CD4-positive, alpha-beta T cell treated with Interferon alpha-2 for 1 hour (primary cell): ENCODE measurements around the gene ABCB4.
"Not testable (repeated sequence)": the region's sequence is repeated elsewhere in the genome, so short reads cannot be mapped to it uniquely, and the experiment has no call there.

Experiments used
- DNase-seq, 2 donors: peaks; one replicate each; pipeline ENCODE4 v3.0.0-alpha.2; 2020 to 2022

ABCB4 gene

DNA sequence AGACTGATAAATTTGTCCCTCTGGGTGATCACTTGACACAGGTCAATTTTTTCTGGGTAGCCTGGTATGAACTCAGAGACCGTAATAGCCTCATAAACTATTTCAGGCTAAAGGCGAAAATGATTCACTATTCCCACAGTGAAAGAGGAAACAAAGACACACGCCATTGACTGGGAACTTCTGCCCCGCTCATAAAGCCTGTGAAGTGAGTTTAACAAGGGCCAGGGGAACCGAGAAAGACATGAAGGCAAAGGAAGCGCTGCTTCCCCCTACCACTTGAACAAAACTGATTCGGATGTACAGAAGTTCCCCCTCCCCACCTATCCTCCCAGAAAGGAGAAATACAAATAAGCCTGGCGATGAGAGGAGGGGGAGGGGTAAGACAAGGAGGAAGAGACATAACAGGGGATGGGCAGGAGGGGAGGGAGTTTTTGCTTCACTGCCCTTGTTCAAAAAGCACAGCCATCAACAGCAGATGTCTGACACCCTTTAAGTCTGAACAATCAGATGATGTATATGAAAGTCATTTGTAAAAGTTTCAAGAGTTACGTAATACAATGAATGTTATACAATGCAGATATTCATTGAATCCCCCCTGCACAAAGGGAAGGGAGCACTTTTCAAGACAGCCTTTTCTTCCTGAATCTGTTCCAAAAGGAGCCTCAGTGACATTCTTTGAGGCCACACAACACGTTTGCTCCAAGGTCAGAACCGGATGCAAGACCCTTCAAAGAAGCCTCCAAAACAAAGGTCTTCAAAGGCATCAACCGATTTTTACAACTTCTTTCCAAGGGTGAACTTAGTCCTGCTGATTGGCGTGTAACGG, 734 bp downstream of the ABCB4 start:
- peak; percentile 16 to 51 for DNase-seq

DNA sequence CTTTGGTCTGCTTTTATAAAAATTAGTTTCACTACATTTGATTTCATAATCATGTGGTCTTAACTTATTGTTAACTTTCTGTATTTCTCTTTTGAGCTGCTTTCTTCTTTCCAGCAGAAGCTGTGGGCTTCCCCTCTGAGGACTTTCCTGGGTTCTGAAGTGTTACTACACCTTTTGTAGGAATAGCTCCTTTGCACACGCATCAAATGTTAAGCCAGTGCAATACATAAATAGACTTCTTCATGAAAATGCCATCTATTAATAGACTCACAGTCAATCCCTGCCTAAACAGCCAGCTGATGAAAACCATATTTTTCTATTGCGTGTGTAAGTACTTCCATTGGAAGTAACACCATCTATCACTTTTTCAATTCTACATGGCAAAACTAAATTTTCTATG, 1.5 kb downstream of the ABCB4 start:
- no peak for DNase-seq

GRCh38 chr7:87473192-87473591, 2.3 kb downstream of the ABCB4 start:
- no peak for DNase-seq

GRCh38 chr7:87471473-87471872, 4.0 kb downstream of the ABCB4 start:
- no peak for DNase-seq

DNA sequence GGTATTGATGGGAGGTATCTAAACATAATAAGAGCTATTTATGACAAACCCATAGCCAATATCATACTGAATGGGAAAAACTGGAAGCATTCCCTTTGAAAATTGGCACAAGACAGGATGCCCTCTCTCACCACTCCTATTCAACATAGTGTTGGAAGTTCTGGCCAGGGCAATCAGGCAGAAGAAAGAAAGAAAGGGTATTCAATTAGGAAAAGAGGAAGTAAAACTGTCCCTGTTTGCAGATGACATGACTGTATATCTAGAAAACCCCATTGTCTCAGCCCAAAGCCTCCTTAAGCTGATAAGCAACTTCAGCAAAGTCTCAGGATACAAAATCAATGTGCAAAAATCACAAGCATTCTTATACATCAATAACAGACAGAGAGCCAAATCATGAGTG, 6.3 kb downstream of the ABCB4 start:
- not testable (repeated sequence) for DNase-seq

DNA sequence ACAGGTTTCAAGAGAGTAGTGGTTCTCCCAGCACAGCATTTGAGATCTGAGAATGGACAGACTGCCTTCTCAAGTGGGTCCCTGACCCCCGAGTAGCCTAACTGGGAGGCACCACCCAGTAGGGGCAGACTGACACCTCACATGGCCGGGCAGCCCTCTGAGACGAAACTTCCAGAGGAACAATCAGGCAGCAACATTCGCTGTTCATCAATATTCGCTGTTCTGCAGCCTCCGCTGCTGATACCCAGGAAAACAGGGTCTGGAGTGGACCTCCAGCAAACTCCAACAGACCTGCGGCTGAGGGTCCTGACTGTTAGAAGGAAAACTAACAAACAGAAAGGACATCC, 10.0 kb downstream of the ABCB4 start:
- DNase-seq: not testable (repeated sequence)

DNA sequence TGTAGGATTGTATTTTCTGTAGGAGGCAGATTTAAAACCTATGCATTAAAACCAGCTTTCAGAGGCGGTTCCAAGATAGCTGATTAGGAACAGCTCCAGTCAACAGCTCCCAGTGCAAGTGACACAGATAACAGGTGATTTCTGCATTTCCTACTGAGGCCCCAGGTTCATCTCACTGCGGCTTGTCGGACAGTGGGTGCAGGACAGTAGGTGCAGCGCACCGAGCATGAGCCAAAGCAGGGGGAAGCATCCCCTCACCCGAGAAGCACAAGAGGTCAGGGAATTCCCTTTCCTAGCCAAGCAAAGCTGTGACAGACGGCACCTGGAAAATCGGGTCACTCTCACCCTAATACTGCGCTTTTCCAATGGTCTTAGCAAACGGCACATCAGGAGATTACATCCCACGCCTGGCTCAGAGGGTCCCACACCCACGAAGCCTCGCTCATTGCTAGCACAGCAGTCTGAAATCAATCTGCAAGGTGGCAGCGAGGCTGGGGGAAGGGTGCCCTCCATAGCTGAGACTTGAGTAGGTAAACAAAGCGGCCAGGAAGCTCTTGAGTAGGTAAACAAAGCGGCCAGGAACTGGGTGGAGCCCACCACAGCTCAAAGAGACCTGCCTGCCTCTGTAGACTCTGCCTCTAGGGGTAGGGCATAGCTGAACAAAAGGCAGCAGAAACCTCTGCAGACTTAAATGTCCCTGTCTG, 10.5 kb downstream of the ABCB4 start:
- not testable (repeated sequence) for DNase-seq

DNA sequence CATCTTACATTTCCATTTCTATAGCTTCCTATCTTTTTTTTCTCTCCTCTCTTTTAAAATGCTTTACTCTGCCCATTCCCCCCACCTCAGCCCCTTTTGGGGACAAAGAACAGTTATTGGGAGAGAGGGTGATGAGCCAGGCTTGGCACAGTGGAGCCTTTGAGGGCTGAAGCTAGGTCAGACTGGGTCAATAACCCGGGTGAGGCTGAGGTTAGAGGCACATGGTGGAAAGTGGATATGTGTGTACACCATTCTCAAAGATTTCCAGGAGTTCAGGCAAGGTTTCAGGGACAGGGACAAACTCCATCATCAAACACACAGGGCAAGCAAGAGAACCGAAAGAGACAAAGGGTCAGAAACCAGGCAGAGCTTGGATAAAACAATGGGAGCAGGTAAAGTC, 11.5 kb downstream of the ABCB4 start:
- DNase-seq: no peak

GRCh38 chr7:87460444-87460843, 15.0 kb downstream of the ABCB4 start:
- DNase-seq: not testable (repeated sequence)

DNA sequence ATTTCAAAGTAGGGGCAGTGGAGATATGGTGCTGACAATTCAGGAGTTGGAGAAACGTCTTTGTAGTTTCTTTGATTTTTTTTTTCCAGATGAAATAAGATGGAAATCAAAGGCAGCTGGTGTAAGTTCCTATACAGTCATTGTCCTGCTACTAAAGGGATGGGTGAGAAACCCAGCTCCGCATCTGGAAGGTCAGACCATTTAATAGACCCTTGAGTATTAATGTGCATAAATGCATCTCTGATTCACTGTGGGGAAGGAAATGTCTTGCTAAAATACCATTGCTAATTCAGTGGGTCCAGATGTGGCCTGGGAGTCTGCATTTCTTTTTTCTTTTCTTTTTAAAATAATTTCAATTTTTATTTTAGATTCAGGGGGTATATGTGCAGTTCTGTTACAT, 15.5 kb downstream of the ABCB4 start:
- DNase-seq: no peak

DNA sequence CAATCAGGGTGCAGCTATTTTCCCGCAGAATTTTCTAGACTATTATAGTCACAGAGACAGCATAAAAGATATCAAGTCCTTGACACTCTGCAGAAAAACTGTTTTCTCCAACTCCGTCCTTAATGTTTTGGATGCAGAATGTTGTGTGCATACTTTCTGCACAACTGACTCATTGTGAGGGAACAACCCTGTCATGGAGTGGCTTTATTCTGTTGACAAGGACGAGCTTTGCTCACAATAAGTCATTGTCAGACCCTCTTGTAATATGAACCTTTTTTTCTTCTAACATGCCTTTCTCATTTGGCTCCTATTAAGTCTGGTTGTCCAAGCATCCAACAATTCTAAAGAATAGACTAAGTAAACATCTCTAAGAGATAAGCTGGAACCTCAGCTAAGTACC, 17.3 kb downstream of the ABCB4 start:
- no peak for DNase-seq

- no peak for DNase-seq
These were observed 19.2 kb downstream of the ABCB4 start for GRCh38 chr7:87456247-87456646.

GRCh38 chr7:87452279-87452678, 23.2 kb downstream of the ABCB4 start:
- DNase-seq: no peak

- DNase-seq: no peak
These were observed 24.3 kb downstream of the ABCB4 start for GRCh38 chr7:87451187-87451586.

GRCh38 chr7:87450706-87451105, 24.8 kb downstream of the ABCB4 start:
- no peak for DNase-seq

- no peak for DNase-seq
These were observed 27.1 kb downstream of the ABCB4 start for GRCh38 chr7:87448388-87448787.

GRCh38 chr7:87447116-87447635, 28.3 kb downstream of the ABCB4 start:
- no peak for DNase-seq

- DNase-seq: no peak
These were observed 29.6 kb downstream of the ABCB4 start for GRCh38 chr7:87445897-87446296.

DNA sequence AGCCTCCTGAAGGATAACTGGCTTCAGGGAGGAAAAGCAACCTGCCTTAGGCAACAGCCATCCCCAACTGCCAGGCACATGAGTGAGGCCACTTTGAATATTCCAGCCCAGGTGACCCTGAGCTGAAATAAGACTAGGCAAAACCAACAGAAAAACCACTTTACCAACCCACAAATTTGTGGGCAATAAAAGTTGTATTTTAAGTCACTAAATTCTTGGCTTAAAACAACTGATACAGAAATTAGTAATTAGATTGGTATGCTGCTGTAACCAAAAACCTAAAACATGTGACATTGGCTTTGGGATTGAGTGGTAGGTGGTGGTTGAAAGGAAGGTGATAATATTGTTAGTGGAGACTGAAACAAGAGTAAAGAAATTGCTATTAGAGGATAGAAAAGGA, 39.9 kb downstream of the ABCB4 start:
- no peak for DNase-seq

GRCh38 chr7:87432536-87432935, 42.9 kb downstream of the ABCB4 start:
- DNase-seq: no peak

DNA sequence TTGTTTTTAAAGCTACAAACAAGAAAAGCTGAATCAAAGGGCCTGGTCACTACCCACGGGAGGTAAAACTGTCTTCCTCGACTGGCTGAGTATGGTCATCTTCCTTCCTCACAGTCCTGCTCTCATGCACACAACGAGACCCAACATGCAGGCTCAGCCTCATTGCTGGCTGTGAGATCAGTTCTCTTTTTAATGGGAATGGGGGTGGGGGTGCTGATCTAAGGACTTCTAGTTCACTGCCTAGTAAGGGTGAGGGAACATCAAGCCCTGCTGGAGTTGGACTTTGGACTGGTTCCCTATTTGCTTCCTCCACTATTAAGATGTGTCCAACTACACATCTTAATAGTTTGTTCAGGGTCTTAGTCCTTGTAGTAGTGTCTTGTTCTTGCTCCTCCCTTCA, 48.2 kb downstream of the ABCB4 start:
- DNase-seq: no peak

- no peak for DNase-seq
These were observed 49.3 kb downstream of the ABCB4 start for GRCh38 chr7:87426160-87426559.

DNA sequence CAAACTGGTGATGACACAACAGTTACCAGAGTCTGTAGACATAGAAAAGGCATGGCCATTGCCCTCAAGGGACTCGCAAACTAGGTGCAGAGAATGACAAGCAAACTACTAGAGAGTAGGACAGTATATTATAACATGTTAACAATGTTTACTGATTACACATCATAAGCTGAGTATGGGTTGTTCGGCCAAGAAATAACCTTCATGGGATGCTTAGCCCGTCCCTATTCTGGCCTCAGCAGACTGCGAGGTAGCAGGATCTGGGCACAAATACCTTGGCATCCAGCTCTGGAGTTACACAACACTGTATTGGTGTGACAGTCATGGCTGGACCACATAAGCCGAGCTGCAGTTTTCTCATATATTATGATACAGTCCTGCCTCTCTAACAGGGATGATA, 51.4 kb downstream of the ABCB4 start:
- DNase-seq: no peak

DNA sequence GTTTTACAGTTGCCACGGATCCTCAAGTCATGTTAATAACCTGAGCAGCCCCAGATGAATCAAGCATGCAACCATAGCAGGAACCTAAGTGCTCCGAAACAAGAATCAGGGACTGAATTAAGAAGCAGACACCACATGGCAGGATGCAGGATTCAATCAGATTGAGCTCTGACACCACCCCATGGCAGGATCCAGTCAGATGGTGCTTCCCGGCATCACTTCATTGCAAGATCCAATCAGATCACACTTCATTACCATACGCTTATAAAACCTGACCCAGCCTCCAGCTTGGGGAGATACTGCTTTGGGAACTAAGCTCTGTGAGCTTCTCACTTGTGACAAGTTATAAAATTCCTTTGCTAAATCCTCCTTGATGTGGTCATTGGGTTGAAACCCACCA, 55.3 kb downstream of the ABCB4 start:
- DNase-seq: no peak
